ENCODE measurements around the gene PI4KA. TPM values are rescaled to one million over a fixed set of nuclear protein-coding genes. Genes with fewer than 3 reads are reported as not detected.

PI4KA gene
- total RNA-seq, 1 experiment from 2014 or later, result 54.3 TPM

DNA sequence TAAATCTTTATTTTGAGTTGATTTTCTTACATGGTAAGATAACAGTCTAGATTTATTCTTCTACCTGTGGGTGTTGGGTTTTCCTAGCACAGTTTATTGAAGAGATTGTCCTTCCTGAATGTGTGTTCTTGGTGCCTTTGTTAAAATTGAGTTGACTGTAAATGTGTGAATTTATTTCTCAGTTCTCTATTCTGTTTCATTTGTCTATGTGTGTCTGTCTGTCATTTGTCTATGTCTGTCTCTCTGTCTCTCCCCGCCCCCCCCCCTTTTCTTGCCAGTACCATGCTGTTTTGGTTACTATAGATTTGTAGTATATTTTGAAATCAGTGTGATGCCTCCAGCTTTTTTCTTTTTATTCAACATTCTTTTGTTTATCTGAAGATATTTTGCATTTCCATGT lies 199.4 kb downstream of the PI4KA start:
- Histone ChIP-seq H3K4me1 (ENCODE audit: control insufficient read depth, insufficient read depth, low read length) (no peaks in the 10 kb centered on the region), H3K36me3 (ENCODE audit: control insufficient read depth, insufficient read depth, low read length) (no peaks in the 10 kb centered on the region), H3K4me3 (ENCODE audit: low read depth in 2 of 2, low read length in 2 of 2) (no peak overlapping the region), H3K27me3 (ENCODE audit: control insufficient read depth, insufficient read depth, low read length) (peaks cover 8% of the 10 kb centered on the region), H3K9me3 (ENCODE audit: control insufficient read depth, insufficient read depth, low read depth, low read length) (no peaks in the 10 kb centered on the region), H3K27ac (ENCODE audit: low read length) (no peak overlapping the region)
- TF ChIP-seq, protein P1, sequence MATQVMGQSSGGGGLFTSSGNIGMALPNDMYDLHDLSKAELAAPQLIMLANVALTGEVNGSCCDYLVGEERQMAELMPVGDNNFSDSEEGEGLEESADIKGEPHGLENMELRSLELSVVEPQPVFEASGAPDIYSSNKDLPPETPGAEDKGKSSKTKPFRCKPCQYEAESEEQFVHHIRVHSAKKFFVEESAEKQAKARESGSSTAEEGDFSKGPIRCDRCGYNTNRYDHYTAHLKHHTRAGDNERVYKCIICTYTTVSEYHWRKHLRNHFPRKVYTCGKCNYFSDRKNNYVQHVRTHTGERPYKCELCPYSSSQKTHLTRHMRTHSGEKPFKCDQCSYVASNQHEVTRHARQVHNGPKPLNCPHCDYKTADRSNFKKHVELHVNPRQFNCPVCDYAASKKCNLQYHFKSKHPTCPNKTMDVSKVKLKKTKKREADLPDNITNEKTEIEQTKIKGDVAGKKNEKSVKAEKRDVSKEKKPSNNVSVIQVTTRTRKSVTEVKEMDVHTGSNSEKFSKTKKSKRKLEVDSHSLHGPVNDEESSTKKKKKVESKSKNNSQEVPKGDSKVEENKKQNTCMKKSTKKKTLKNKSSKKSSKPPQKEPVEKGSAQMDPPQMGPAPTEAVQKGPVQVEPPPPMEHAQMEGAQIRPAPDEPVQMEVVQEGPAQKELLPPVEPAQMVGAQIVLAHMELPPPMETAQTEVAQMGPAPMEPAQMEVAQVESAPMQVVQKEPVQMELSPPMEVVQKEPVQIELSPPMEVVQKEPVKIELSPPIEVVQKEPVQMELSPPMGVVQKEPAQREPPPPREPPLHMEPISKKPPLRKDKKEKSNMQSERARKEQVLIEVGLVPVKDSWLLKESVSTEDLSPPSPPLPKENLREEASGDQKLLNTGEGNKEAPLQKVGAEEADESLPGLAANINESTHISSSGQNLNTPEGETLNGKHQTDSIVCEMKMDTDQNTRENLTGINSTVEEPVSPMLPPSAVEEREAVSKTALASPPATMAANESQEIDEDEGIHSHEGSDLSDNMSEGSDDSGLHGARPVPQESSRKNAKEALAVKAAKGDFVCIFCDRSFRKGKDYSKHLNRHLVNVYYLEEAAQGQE (IDR thresholded peaks at IDR 0.05; ENCODE audit: insufficient read depth in 1 of 2, low read depth in 2 of 2, low read length in 1 of 2), result no peak
- no peak for TF ChIP-seq TCF7L2 (IDR thresholded peaks at IDR 0.05; ENCODE audit: low read depth, low read length)
- no peak for TF ChIP-seq SIN3A (IDR thresholded peaks at IDR 0.05; ENCODE audit: borderline replicate concordance, insufficient read depth, low read depth, low read length)
- TF ChIP-seq, protein P2, sequence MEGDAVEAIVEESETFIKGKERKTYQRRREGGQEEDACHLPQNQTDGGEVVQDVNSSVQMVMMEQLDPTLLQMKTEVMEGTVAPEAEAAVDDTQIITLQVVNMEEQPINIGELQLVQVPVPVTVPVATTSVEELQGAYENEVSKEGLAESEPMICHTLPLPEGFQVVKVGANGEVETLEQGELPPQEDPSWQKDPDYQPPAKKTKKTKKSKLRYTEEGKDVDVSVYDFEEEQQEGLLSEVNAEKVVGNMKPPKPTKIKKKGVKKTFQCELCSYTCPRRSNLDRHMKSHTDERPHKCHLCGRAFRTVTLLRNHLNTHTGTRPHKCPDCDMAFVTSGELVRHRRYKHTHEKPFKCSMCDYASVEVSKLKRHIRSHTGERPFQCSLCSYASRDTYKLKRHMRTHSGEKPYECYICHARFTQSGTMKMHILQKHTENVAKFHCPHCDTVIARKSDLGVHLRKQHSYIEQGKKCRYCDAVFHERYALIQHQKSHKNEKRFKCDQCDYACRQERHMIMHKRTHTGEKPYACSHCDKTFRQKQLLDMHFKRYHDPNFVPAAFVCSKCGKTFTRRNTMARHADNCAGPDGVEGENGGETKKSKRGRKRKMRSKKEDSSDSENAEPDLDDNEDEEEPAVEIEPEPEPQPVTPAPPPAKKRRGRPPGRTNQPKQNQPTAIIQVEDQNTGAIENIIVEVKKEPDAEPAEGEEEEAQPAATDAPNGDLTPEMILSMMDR (IDR thresholded peaks at IDR 0.05), result no peak
- TF ChIP-seq POLR2AphosphoS5 (IDR thresholded peaks at IDR 0.05; ENCODE audit: low read depth, low read length), result no peak
- ChIA-PET POLR2A (no interaction called here), CTCF (no interaction called here)
- BruUV-seq (replicated peaks), result no TSS peak
- intact Hi-C loops (cut with micrococcal nuclease; ENCODE audit: unreplicated experiment) (no loop called here), in situ Hi-C loops (cut with HindIII; ENCODE audit: low pct_unique_long_range_greater_than_20kb, low sequenced_read_pairs) (no loop called here)
- DNase-seq (ENCODE audit: low read depth, low spot score) (no peak), ATAC-seq (no peak)

DNA sequence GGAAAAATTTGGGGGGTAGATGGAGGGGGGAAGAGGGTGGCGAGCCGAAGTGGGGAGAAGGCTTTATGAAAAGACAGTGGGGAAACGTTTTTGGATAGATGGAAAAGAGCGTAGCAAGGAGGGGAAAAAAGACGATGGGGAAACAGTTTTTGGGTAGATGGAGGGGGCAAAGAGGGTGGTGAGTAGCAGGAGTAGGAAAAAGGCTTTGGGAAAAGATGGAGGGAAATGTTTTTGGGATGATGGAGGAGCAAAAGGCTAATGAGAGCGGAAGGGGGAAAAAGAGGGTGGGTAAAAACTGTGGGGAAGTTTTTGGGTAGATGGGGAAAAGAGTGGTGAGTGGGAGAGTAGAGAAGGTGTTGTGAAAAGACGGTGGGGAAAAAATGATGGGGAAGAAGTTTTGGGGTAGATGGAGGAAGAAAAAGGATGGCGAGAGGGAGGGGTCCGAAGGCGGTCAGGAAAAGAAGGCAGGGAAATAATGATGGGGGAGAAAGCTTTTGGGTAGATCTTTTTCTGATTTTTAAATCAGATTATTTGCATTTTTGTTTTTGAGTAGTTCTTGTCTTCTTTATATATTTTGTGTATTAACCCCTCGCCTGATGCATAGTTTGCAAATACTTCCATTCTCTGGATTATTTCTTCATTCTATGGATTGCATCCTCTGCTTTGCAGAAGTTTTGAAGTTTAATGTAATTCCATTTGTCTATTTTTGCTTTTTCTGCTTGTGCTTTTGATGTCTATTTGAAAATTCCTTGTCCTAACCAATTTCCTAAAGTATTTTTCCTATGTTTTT lies 200.0 kb downstream of the PI4KA start:
- H3K4me3 ChIP-seq (ENCODE audit: low read depth in 2 of 2, low read length in 2 of 2), result no peak overlapping the region
- CTCF ChIA-PET, result no interaction called here
- TF ChIP-seq, protein P1 (IDR thresholded peaks at IDR 0.05; ENCODE audit: insufficient read depth in 1 of 2, low read depth in 2 of 2, low read length in 1 of 2), result no peak
- TF ChIP-seq POLR2AphosphoS5 (IDR thresholded peaks at IDR 0.05; ENCODE audit: low read depth, low read length) (no peak), TCF7L2 (IDR thresholded peaks at IDR 0.05; ENCODE audit: low read depth, low read length) (no peak), SIN3A (IDR thresholded peaks at IDR 0.05; ENCODE audit: borderline replicate concordance, insufficient read depth, low read depth, low read length) (no peak)
- TF ChIP-seq, protein P2 (IDR thresholded peaks at IDR 0.05), result no peak
- no peaks in the 10 kb centered on the region for H3K4me1 ChIP-seq (ENCODE audit: control insufficient read depth, insufficient read depth, low read length)
- no peaks in the 10 kb centered on the region for H3K36me3 ChIP-seq (ENCODE audit: control insufficient read depth, insufficient read depth, low read length)
- no peaks in the 10 kb centered on the region for H3K9me3 ChIP-seq (ENCODE audit: control insufficient read depth, insufficient read depth, low read depth, low read length)
- POLR2A ChIA-PET, result no interaction called here
- in situ Hi-C loops (cut with HindIII; ENCODE audit: low pct_unique_long_range_greater_than_20kb, low sequenced_read_pairs) (no loop called here), intact Hi-C loops (cut with micrococcal nuclease; ENCODE audit: unreplicated experiment) (no loop called here)
- DNase-seq (ENCODE audit: low read depth, low spot score), result no peak
- no peak overlapping the region for H3K27ac ChIP-seq (ENCODE audit: low read length)
- ATAC-seq, result no peak
- BruUV-seq (replicated peaks), result no TSS peak
- H3K27me3 ChIP-seq (ENCODE audit: control insufficient read depth, insufficient read depth, low read length), result peaks cover 8% of the 10 kb centered on the region
